GM12892 (cell line): ENCODE results near the gene HERC2.
"Not testable (repeated sequence)": the region's sequence is repeated elsewhere in the genome, so short reads cannot be mapped to it uniquely, and the experiment has no call there.

ENCODE experiments used
- DNase-seq: peaks from one replicate; pipeline ENCODE4 v3.0.0; 2011; ENCODE audit not compliant: insufficient read length
- FAIRE-seq: peaks from 2 replicates; lab custom pipeline; 2011; peaks lifted over from hg19 to GRCh38; lab: Jason Lieb, UNC
- POLR2A ChIP-seq: IDR thresholded peaks from 2 replicates; pipeline ENCODE4 v1.6.1; 2011; ENCODE audit warnings: low read depth, low read length, control low read depth
- POLR2AphosphoS5 ChIP-seq: IDR thresholded peaks from 2 replicates; pipeline ENCODE4 v1.6.1; 2011; ENCODE audit warnings: low read depth, low read length, control low read depth
- TAF1 ChIP-seq: IDR thresholded peaks from 2 replicates; pipeline ENCODE4 v1.6.1; 2011; ENCODE audit warnings: low read depth, mild to moderate bottlenecking, control low read depth, low read length, borderline replicate concordance

Gene HERC2

DNA sequence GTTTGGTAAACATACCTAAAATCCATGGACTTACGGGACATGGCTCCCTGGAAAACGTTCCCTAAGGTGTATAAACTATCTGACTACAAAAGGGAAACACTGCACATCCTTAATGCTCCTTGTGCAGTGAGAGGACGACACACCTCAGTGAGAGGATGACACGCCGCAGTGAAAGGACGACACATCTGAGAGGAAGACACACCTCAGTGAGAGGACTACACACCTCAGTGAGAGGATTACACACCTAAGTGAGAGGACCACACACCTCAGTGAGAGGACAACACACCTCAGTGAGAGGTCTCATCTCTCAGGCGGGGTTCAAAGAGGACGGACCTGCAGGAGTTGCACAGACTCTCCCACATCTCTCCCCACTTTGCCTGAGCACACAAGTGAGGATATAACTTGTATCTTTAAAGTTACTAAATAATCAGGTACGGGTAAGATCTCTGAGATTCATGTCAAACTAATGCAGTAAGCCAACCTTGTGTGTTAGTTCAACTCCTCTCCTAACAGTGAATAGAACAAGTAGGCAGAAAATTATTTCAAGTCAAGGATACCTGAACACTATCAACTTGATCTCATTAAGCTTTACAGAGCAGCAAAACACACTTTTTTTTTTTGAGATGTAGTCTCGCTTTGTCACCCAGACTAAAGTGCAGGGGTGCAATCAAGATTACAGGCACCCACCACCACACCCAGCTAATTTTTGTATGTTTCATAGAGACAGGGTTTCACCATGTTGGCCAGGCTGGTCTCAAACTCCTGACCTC is 32.1 kb downstream of the HERC2 start:
- TF ChIP-seq TAF1 = peak; percentile 66; the same call in 1 of the 2 replicates
- no peak for TF ChIP-seq POLR2A
- no peak for TF ChIP-seq POLR2AphosphoS5
- FAIRE-seq (no peak), DNase-seq (no peak)

DNA sequence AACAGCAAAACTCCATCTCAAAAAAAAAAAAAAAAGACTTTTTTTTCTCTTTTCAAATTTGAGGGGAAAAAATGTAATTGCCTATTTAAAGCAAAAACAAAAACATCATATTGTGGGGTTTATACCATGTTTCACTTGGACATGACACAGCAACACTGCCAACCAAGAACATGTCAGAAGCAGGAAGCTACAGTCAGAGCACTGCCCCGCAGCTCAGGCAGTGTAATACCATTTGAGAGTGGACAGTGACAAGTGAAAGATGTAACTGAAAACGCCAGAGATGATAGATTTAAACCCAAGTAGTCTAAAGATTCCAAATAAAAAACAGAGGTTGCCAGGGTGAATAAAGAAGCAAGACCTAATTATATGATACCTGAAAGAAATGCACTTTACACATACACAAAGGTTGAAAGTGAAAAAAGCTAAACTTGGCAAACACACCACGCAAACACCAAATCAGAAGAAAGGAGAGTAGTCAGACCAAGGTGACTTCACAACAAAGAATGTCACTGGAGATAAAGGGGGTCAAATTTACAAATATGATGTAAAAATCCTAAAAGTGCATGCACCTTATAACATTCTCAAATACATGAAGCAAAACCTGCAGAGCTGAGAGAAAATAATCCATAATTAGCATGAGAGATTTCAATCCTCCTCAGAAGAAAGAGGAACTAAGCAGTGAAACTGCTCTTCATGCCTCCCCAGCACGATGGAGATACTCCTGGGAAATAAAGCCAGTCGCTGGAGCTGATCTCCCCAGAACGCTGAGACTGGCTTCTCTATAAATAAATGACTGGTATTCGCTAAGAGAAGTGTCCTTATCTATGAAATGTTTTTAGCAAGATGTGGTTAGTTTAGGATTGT is 32.9 kb downstream of the HERC2 start:
- not testable (repeated sequence) for FAIRE-seq, DNase-seq

DNA sequence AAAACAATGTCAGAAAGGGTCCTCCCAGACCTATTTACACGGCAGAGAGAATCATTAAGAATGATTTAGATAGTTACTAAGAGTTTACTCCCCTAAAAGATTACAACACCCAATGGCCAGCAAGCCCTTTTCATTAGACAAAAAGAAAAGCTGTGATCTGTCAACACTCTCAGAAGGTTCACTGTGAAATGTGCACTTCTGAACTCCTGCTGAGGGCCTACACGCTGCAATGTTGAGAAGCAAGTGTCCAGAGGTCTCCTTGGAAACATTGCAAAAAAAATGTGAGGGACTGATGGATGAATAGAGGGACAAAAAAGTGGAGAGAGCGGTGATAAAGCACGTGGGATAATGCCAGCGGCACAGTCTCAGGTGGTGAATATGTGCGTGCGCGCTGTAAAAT is 35.3 kb downstream of the HERC2 start:
- DNase-seq, FAIRE-seq: not testable (repeated sequence)

DNA sequence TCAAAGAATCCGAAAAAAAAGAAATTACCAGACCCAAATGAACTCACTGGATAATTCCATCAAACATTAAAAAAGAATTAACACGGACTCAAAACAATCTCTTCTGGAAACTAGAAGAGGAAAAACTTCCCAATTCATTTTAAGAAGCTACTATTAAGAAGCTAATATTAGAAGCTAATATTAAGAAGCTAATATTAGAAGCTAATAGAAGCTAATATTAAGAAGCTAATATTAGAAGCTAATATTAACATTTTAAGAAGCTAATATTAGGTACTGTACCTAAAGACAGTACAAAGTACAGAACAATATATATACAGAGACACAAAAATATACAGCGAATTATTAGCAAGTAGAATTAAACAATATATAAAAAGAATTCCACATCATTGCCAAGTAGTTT is 35.9 kb downstream of the HERC2 start:
- FAIRE-seq = no peak
- TF ChIP-seq POLR2A (no peak), POLR2AphosphoS5 (no peak)
- no peak for DNase-seq

DNA sequence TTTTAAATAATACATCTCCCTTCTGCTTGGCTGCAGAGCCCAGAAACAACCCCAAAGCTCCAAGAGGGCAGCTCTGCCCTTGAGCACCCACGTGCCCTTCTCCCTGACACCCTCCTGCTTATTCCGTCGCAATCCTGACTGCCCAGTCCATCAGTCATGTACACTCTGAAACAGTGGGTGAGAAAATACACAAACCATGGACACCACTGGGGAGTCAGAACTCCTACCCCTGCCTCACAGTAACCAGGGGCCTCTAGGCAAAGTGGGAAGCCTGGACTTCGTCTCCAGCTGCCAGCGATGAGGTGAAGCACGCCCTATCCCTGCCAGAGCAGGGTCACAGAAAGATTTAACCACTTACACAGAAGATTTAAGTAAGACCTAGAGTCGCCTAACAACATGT is 40.1 kb downstream of the HERC2 start:
- no peak for DNase-seq
- no peak for FAIRE-seq
- TF ChIP-seq POLR2AphosphoS5 (no peak), POLR2A (no peak), TAF1 (no peak)

DNA sequence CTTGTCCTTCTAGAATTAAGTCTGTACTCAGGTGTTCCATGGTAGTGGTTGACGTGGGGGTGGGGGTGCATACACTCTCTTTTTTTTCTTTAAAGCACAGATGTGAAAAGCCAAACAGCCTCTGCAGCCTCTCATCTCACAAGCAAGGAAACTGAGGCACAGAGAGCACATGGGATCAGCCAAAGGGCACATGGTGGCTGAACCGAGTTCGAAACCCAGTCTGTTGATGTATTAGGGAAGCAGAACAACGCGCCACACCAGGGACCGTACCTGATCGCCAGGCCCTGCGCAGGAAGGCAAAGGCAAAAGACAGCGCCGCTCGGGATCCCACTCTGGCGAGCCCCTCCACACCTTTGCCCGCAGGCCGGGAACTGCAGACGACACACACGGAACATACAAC is 47.3 kb downstream of the HERC2 start:
- no peak for TF ChIP-seq POLR2A
- no peak for TF ChIP-seq TAF1
- no peak for TF ChIP-seq POLR2AphosphoS5
- no peak for DNase-seq
- no peak for FAIRE-seq

DNA sequence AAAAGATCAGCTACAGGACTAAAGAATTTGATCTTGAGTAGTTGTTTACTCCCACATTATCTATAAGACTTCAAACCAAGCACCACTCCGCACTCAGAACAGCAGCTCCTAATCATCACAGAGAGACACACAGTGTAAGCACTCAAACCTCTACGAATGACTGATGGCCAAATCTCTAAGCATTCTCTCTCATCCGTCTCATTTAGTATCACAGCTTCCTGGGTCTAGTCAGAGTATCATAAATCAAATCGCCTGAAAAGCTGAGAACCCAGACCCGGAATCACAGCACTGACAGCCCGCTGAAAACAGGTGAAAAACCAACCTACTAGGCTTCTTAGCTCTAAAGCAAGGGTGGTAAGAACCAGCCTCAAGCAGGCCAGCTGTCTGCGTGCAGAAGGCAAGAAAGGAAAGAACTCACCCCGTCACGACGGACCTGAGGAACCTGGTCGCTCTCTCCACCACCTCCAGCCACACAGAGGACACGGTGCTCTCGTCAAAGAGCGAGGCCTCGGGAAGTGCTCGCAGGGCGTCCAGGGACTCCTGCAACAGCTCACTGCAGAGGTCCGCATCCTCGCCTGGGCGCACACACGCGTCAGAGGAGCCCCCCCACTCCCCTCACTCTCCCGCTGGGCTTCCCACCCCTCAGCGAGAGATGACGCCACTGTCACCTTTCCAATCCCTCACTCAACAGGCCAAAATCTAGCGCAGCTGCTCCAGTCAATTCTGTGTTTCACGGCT is 47.9 kb downstream of the HERC2 start:
- DNase-seq (no peak), FAIRE-seq (no peak)
- no peak for TF ChIP-seq TAF1
- TF ChIP-seq POLR2A = no peak
- TF ChIP-seq POLR2AphosphoS5 = no peak

DNA sequence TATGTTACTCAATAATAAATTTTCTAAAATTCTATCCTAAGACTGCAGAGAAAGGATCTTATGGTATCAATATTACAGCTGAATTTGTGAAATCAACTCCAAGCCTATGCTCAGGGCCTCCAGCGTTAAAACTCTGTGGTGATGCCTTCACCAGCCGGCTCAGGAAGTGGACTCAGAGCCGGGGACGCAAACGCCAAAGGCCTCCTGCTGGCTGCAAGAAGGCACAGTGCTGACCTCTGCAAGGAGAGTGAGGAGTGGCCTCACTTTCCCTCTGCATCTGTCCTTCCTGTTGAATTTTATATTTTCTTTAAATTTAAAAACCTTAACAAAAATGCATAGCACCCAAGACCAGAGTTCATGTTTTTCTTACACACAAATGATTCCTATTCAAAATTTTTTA is 48.5 kb downstream of the HERC2 start:
- DNase-seq (no peak), FAIRE-seq (no peak)
- TF ChIP-seq POLR2A (no peak), TAF1 (no peak), POLR2AphosphoS5 (no peak)

DNA sequence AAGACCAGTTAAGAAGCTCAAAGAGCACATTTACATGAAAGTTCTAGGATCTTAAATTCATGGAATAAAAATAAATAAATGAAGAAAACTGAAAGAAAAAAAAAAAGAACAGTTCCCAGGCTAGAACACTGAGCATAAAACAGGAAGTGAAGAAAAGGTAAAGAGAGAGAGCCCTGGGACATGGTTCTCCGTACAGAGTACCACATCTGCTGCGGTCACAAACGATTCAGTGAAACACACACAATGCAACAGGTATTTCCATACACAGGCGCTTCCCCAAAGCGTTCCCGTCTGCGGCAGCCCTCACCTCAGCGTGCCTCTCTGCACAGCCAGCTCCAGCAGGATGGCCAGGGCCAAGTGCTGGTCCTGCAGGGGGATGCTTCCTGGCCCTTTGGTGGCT is 49.4 kb downstream of the HERC2 start:
- FAIRE-seq (no peak), DNase-seq (no peak)
- TF ChIP-seq TAF1 (no peak), POLR2A (no peak), POLR2AphosphoS5 (no peak)

DNA sequence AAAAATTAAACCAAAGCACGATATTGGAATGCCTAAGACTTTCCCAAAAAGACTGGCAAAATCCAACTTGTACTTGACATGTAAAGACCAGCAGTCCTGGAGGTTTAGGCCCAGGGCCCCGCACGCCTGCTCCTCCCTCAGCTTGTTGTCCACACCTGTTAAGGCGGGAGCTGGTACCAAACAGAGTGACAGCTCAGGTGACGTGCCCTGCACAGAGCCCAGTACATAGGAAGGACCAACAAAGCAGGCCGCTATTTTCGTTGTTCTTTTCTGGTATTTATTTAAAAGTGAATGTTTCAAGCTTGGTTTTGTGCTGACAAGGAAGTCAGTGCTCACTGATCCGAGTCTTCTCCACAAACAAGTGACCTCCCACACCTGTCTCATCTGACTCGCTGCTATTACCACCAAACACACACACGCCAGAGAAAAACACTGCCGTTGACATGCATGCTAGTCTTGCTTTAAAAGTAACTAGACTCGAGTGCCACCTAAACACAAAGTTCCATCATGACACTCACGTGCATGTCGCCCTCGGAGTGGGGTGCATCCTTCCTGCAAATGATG is 50.2 kb downstream of the HERC2 start:
- TF ChIP-seq POLR2AphosphoS5 (no peak), POLR2A (no peak), TAF1 (no peak)
- DNase-seq (no peak), FAIRE-seq (no peak)

DNA sequence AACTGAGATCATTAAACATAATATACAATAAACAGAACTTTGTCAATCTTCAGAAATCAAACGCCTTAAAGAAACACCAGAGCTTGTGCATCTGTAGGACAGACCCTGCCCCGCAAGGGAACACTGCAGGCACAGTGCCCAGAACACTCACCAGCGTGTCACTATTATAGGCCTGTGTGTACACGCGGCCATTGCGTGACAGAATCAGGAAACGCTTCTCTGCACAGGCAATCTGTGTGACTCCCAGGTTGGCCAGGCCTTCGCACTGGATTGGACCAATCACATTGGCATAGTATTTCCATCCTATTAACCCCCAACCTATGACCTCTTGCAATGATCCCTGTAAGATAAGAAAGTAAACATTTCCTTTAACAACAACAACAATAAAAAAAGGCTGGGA is 52.9 kb downstream of the HERC2 start:
- no peak for FAIRE-seq
- TF ChIP-seq POLR2AphosphoS5 (no peak), POLR2A (no peak), TAF1 (no peak)
- DNase-seq = no peak

DNA sequence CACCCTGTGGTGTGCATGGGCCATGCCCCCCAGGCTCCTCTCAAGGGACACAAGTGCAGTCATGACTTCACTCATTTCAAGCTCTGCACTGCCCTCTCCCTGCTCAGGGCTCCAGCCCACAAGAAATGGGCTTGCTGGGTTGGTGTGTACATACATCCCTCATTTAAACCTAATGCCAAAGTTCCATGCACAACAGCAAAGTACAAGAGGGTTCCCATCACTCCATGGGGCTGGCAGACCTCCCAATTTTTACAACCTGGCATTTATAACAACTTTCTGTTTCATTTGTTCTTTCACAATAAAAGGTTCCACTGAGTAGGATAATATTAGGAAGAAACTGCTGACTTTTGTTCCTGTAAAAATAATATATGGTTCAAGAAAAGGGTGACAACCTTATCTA is 54.3 kb downstream of the HERC2 start:
- DNase-seq (no peak), FAIRE-seq (no peak)
- TF ChIP-seq TAF1 (no peak), POLR2A (no peak), POLR2AphosphoS5 (no peak)
